Endothelial cell of umbilical vein (primary cell): ENCODE measurements around the gene VEPH1. TPM values are rescaled to one million over a fixed set of nuclear protein-coding genes. Genes with fewer than 3 reads are reported as not detected.

ENCODE experiments used
- BruUV-seq: library from RNA; stranded (reverse); fragments of 400-500 nt; replicated peaks from 2 replicates; lab custom pipeline; 2021; lab: Mats Ljungman, UMichigan
- CTCF ChIA-PET: fragments of 300-600, 350-600 bp; sonication (Branson Sonifier 250); formaldehyde crosslinking; loops from one replicate; lab custom pipeline; 2021; ENCODE audit warnings: antibody characterized with exemption, inconsistent platforms; lab: Charles Lee
- POLR2A ChIA-PET: fragments of 300-600, 350-600 bp; sonication (Branson Sonifier 250); formaldehyde crosslinking; loops from one replicate; lab custom pipeline; 2021; ENCODE audit warnings: antibody characterized with exemption, inconsistent platforms; lab: Charles Lee
- DNase-seq: peaks from one replicate; pipeline ENCODE4 v3.0.0-alpha.2; 2011; ENCODE audit warnings: low read depth, low spot score
- FAIRE-seq: peaks from 2 replicates; lab custom pipeline; 2011; peaks lifted over from hg19 to GRCh38; lab: Jason Lieb, UNC
- H2AFZ ChIP-seq: 2 replicates; pipeline ENCODE4 v1.6.0; 2012; ENCODE audit warnings: low read depth, low read length, control low read depth, inconsistent platforms
- H3K27ac ChIP-seq: 2 replicates; pipeline ENCODE4 v1.5.1; 2011; ENCODE audit warnings: low read depth, mild to moderate bottlenecking, control low read depth, low read length, moderate library complexity; ENCODE audit not compliant: insufficient read depth
- H3K27me3 ChIP-seq, 2 experiments: 2 replicates each; pipeline versions ENCODE4 v1.6.0 to v1.6.1; 2011; ENCODE audit warnings: low read length in 2 of 2, mixed read lengths in 1 of 2; ENCODE audit not compliant: control insufficient read depth in 2 of 2, insufficient read depth in 2 of 2
- H3K36me3 ChIP-seq, 2 experiments: 2 replicates in 1 of 2; 3 replicates in 1 of 2; pipeline ENCODE4 v1.5.1; 2011; ENCODE audit warnings: low read length in 2 of 2, mild to moderate bottlenecking in 1 of 2, moderate library complexity in 1 of 2; ENCODE audit not compliant: control insufficient read depth in 2 of 2, insufficient read depth in 2 of 2; ENCODE audit errors: extremely low read depth in 1 of 2
- H3K4me1 ChIP-seq: 3 replicates; pipeline ENCODE4 v1.5.1; 2011; ENCODE audit warnings: mild to moderate bottlenecking, low read length; ENCODE audit not compliant: control insufficient read depth, insufficient read depth; ENCODE audit errors: extremely low read depth
- H3K4me2 ChIP-seq: 2 replicates; pipeline ENCODE4 v1.6.1; 2011; ENCODE audit warnings: low read length, control low read depth, mixed read lengths; ENCODE audit not compliant: insufficient read depth
- H3K4me3 ChIP-seq, 3 experiments: fragments of 200-600 bp in 1 of 3; sonication (generic), shearing (Covaris generic) in 1 of 3; replicated peaks in 1 of 3; 2 replicates each; pipeline ENCODE4 v1.5.1; 2011 to 2016; ENCODE audit warnings: control low read depth in 3 of 3, low read length in 3 of 3, mild to moderate bottlenecking in 2 of 3, inconsistent platforms in 1 of 3, low read depth in 1 of 3, moderate library complexity in 1 of 3; ENCODE audit not compliant: insufficient read depth in 1 of 3
- H3K79me2 ChIP-seq: 2 replicates; pipeline ENCODE4 v1.6.0; 2012; ENCODE audit warnings: low read length, inconsistent platforms; ENCODE audit not compliant: control insufficient read depth, insufficient read depth
- H3K9ac ChIP-seq: replicated peaks from 2 replicates; pipeline ENCODE3; 2011; ENCODE audit warnings: low read length, control low read depth; ENCODE audit not compliant: insufficient read depth; ENCODE audit errors: extremely low read depth
- H3K9me1 ChIP-seq: replicated peaks from 3 replicates; pipeline ENCODE4 v1.6.0; 2011; ENCODE audit warnings: mild to moderate bottlenecking, low read length; ENCODE audit not compliant: control insufficient read depth, insufficient read depth; ENCODE audit errors: extremely low read depth
- H3K9me3 ChIP-seq: replicated peaks from 2 replicates; pipeline ENCODE4 v1.5.1; 2012; ENCODE audit warnings: low read length, inconsistent platforms; ENCODE audit not compliant: control insufficient read depth, insufficient read depth
- H4K20me1 ChIP-seq: replicated peaks from 2 replicates; pipeline ENCODE3; 2011; ENCODE audit warnings: mild to moderate bottlenecking, low read length; ENCODE audit not compliant: control insufficient read depth, insufficient read depth; ENCODE audit errors: extremely low read depth
- EZH2 ChIP-seq: IDR thresholded peaks from 2 replicates; pipeline ENCODE4 v1.6.1; 2012; ENCODE audit warnings: borderline replicate concordance, low read depth, mild to moderate bottlenecking, moderate library complexity, low read length, inconsistent platforms; ENCODE audit not compliant: severe bottlenecking
- FOS ChIP-seq: IDR thresholded peaks from 2 replicates; pipeline ENCODE4 v1.6.1; 2011; ENCODE audit warnings: mild to moderate bottlenecking, low read length, moderate library complexity, borderline replicate concordance; ENCODE audit not compliant: insufficient read depth
- GATA2 ChIP-seq: IDR thresholded peaks from 2 replicates; pipeline ENCODE4 v1.7.0; 2011; ENCODE audit warnings: low read depth, mild to moderate bottlenecking, moderate library complexity, mixed read lengths, low read length; ENCODE audit not compliant: insufficient read length, insufficient read depth
- MYC ChIP-seq: IDR thresholded peaks from one replicate; pipeline ENCODE4 v1.6.1; 2011; ENCODE audit warnings: mild to moderate bottlenecking, low read depth, low read length
- POLR2A ChIP-seq: IDR thresholded peaks from 2 replicates; pipeline ENCODE4 v1.6.1; 2012; ENCODE audit warnings: low read depth, mild to moderate bottlenecking, control low read depth, low read length
- POLR2AphosphoS5 ChIP-seq: IDR thresholded peaks from 2 replicates; pipeline ENCODE4 v1.6.1; 2012; ENCODE audit warnings: low read depth, mild to moderate bottlenecking, control low read depth, low read length, moderate library complexity; ENCODE audit not compliant: insufficient read depth
- dilution Hi-C: fragments of 300-500 bp; cut with MboI; formaldehyde crosslinking; loops from one replicate; pipeline ENCODE4 v1.15.0; 2019; ENCODE audit warnings: low sequenced_read_pairs; ENCODE audit not compliant: extremely low pct_ligation_motif_present
- intact Hi-C: fragments of 100-400 bp; cut with micrococcal nuclease; formaldehyde crosslinking; loops from one replicate; pipeline ENCODE4 v1.10.0; 2022
- polyA plus RNA-seq, 4 experiments: library from polyadenylated mRNA; depleted of rRNA in 3 of 4; stranded (reverse) in 3 of 4; unstranded in 1 of 4; fragments of >200 nt; gene quantifications; 2 replicates each; pipeline versions ENCODE4 v1.2.1 to v1.2.3, GENCODE V29; 2011 to 2012; ENCODE audit warnings: missing spikeins in 1 of 4
- total RNA-seq: library from RNA; stranded (reverse); gene quantifications from 2 replicates; pipeline ENCODE4 v1.2.3, GENCODE V29; 2021
- TF ChIP-seq, protein P1 (sequence below): IDR thresholded peaks from 2 replicates; pipeline ENCODE4 v1.6.1; 2011; ENCODE audit not compliant: insufficient read depth, insufficient read length
- TF ChIP-seq, protein P2 (sequence below), 2 donors: IDR thresholded peaks; 1 replicate in 1 of 2; 2 replicates in 1 of 2; pipeline ENCODE4 v1.5.1; 2011; ENCODE audit warnings: low read length in 2 of 2, mild to moderate bottlenecking in 2 of 2, moderate library complexity in 2 of 2, control low read depth in 1 of 2, inconsistent platforms in 1 of 2, low read depth in 1 of 2; ENCODE audit not compliant: insufficient read depth in 1 of 2; ENCODE audit errors: extremely low read depth in 1 of 2

VEPH1 gene
- total and polyA plus RNA-seq, 2 donors (not counting 3 experiments of a cell fraction or from before 2014, with no cell fraction given), result 42.9 to 136 TPM

DNA sequence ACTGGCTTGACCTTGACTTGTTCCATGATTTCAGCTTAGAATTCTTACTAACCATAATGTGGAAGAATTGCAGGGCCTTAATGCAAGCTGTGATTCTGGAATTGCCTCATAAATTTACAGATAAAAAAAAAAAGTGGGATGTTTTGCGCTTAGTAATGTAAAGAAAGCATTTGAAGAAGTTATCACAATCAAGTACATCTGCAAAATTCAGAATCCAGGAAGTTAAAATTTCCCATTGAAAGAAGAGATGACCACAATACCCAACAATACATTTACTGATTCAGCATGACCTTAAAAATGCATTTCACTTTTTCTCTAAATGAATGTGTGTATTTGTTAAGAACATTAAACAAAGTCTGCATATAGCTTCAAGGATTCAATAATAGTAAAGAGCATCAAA is 278.2 kb downstream of the VEPH1 start:
- BruUV-seq, result no TSS peak
- dilution Hi-C loops, result no loop called here
- no peak for DNase-seq

DNA sequence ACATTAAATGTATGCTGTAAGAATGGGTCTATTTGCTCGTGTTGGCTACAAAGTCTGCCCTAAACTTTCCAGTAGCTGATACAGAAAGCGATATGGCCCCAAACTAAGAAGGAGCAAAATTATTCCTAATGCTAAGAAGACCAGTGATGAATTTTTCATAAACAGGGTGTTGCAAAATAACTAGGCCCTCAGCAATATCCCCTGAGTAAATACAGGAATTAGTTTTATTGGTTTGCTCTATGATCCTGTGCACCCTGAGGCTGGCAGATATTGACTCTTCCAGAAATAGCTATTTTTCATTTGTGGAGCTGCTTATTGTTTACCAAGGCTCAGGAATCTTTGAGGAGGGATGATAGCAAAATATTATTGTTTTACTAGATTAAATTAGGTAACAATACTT is 282.3 kb downstream of the VEPH1 start:
- CTCF ChIA-PET, result no interaction called here
- intact Hi-C loops, result no loop called here
- H3K9me1 ChIP-seq, result no peaks in the 10 kb centered on the region

More for the DNA sequence above, 278.2 kb downstream of the VEPH1 start:
- TF ChIP-seq POLR2AphosphoS5, result no peak
- TF ChIP-seq MYC, result no peak
- TF ChIP-seq, protein P1, sequence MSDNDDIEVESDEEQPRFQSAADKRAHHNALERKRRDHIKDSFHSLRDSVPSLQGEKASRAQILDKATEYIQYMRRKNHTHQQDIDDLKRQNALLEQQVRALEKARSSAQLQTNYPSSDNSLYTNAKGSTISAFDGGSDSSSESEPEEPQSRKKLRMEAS, result no peak
- no peak for TF ChIP-seq POLR2A
- H3K79me2 ChIP-seq, result no peaks in the 10 kb centered on the region
- H3K36me3 ChIP-seq, result no peaks in the 10 kb centered on the region
- H3K9ac ChIP-seq, result no peak overlapping the region
- H3K4me1 ChIP-seq, result no peaks in the 10 kb centered on the region
- no peak overlapping the region for H2AFZ ChIP-seq
- H3K9me1 ChIP-seq, result no peaks in the 10 kb centered on the region
- no peak overlapping the region for H3K4me2 ChIP-seq
- FAIRE-seq, result no peak
- H3K27ac ChIP-seq, result no peak overlapping the region
- no peaks in the 10 kb centered on the region for H4K20me1 ChIP-seq
- intact Hi-C loops, result no loop called here
- H3K9me3 ChIP-seq, result no peaks in the 10 kb centered on the region
- ChIA-PET POLR2A (interaction anchor here (0.6 kb wide), 1 partner anchor 8 kb away, joined by 3 read pairs; no protein-coding TSS in a partner anchor), CTCF (interaction anchor here (1.0 to 1.7 kb wide), 3 partner anchors 13 to 23 kb away, joined by 3 to 6 read pairs (median 4); no protein-coding TSS in a partner anchor)
- no peak overlapping the region for H3K4me3 ChIP-seq
- no peaks in the 10 kb centered on the region for H3K27me3 ChIP-seq

More for the DNA sequence above, 282.3 kb downstream of the VEPH1 start:
- Histone ChIP-seq H3K9me3 (no peaks in the 10 kb centered on the region), H2AFZ (no peak overlapping the region), H3K79me2 (no peaks in the 10 kb centered on the region), H3K4me3 (no peak overlapping the region), H3K9ac (no peak overlapping the region), H4K20me1 (no peaks in the 10 kb centered on the region), H3K27ac (no peak overlapping the region), H3K36me3 (no peaks in the 10 kb centered on the region), H3K4me2 (no peak overlapping the region), H3K27me3 (no peaks in the 10 kb centered on the region), H3K4me1 (no peaks in the 10 kb centered on the region)
- FAIRE-seq, result no peak
- dilution Hi-C loops, result no loop called here
- DNase-seq, result no peak
- TF ChIP-seq, protein P1, result no peak
- TF ChIP-seq EZH2, result no peak
- no peak for TF ChIP-seq FOS
- TF ChIP-seq, protein P2, sequence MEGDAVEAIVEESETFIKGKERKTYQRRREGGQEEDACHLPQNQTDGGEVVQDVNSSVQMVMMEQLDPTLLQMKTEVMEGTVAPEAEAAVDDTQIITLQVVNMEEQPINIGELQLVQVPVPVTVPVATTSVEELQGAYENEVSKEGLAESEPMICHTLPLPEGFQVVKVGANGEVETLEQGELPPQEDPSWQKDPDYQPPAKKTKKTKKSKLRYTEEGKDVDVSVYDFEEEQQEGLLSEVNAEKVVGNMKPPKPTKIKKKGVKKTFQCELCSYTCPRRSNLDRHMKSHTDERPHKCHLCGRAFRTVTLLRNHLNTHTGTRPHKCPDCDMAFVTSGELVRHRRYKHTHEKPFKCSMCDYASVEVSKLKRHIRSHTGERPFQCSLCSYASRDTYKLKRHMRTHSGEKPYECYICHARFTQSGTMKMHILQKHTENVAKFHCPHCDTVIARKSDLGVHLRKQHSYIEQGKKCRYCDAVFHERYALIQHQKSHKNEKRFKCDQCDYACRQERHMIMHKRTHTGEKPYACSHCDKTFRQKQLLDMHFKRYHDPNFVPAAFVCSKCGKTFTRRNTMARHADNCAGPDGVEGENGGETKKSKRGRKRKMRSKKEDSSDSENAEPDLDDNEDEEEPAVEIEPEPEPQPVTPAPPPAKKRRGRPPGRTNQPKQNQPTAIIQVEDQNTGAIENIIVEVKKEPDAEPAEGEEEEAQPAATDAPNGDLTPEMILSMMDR (IDR thresholded peaks at IDR 0.05; ENCODE audit: extremely low read depth in 1 of 2, insufficient read depth in 1 of 2, low read depth in 1 of 2, low read length in 2 of 2), result no peak
- no peak for TF ChIP-seq GATA2
- TF ChIP-seq POLR2A, result no peak
- no peak for TF ChIP-seq MYC
- POLR2A ChIA-PET, result no interaction called here
- BruUV-seq, result no TSS peak
